ENCODE measurements around the gene LIMK1.

DNA sequence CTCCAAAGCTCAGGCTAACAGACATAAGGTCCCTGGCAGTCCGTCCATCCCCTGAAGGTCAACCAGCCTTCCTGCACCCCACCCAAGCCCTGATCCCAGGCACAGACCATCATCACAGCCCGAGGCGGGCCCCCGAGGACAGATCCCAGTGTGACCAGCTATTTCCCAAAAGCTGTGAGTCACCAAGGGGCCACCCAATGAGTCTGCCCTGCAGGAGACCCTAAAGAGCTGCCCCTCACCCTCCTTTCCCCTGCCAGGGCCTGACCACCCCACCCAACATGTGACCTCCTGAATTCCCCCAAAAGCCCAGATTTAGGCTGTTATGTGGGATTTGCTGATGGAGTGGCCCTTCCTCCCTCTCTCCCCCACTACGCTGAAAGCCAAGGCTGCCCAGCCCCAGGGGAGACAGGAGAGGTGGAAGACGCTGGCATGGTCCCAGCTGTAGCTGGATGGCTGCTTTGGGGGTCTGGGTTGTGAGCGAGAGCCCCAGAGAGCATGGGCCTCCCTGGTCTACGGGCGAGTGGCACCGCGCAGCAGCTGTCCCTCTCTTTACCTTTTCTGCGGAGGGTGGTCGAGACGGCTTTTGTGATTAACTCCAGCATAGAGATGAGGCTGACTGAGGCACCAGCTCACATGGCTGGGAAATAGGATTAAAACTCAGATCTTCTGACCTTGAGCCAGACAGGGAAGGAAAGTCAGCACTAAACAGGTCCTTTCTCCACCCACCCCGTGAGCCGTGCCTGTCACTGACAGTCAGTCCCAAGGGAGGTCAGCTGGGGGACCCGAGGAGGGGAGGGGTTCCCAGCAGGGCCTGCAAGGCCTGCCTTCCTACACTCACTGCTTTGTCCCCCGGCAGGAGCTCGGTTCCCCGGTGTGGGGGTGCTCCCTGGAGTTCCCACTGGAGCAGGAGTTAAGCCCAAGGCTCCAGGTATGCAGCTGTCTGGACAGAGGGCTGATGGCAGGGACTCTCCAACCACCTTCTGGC, 38.9 kb upstream of the LIMK1 start:
- TF ChIP-seq, protein P1, sequence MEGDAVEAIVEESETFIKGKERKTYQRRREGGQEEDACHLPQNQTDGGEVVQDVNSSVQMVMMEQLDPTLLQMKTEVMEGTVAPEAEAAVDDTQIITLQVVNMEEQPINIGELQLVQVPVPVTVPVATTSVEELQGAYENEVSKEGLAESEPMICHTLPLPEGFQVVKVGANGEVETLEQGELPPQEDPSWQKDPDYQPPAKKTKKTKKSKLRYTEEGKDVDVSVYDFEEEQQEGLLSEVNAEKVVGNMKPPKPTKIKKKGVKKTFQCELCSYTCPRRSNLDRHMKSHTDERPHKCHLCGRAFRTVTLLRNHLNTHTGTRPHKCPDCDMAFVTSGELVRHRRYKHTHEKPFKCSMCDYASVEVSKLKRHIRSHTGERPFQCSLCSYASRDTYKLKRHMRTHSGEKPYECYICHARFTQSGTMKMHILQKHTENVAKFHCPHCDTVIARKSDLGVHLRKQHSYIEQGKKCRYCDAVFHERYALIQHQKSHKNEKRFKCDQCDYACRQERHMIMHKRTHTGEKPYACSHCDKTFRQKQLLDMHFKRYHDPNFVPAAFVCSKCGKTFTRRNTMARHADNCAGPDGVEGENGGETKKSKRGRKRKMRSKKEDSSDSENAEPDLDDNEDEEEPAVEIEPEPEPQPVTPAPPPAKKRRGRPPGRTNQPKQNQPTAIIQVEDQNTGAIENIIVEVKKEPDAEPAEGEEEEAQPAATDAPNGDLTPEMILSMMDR (IDR thresholded peaks at IDR 0.05; ENCODE audit: low read depth, low read length): no peak
- no peak for TF ChIP-seq EZH2phosphoT487 (IDR thresholded peaks at IDR 0.05; ENCODE audit: low read depth)
